ENCODE results near the gene ZDHHC11.
A peak's percentile ranks its signal among the peaks of the same experiment; 100 is the strongest.
"Not testable (repeated sequence)": the region's sequence is repeated elsewhere in the genome, so short reads cannot be mapped to it uniquely, and the experiment has no call there.

Gene ZDHHC11

GRCh38 chr5:774304-774703, 76.5 kb downstream of the ZDHHC11 start:
- not testable (repeated sequence) for DNase-seq

GRCh38 chr5:773517-774264, 77.1 kb downstream of the ZDHHC11 start:
- no peak for DNase-seq

- not testable (repeated sequence) for DNase-seq
These were observed 77.9 kb downstream of the ZDHHC11 start for GRCh38 chr5:772931-773330.

- not testable (repeated sequence) for DNase-seq
These were observed 78.3 kb downstream of the ZDHHC11 start for GRCh38 chr5:772547-772890.

GRCh38 chr5:771841-772546, 78.8 kb downstream of the ZDHHC11 start:
- DNase-seq: not testable (repeated sequence)

GRCh38 chr5:771087-771781, 79.6 kb downstream of the ZDHHC11 start:
- not testable (repeated sequence) for DNase-seq

GRCh38 chr5:770585-770984, 80.2 kb downstream of the ZDHHC11 start:
- not testable (repeated sequence) for DNase-seq

GRCh38 chr5:769485-770145, 81.2 kb downstream of the ZDHHC11 start:
- DNase-seq: not testable (repeated sequence)

GRCh38 chr5:766666-767431, 83.9 kb downstream of the ZDHHC11 start:
- no peak for DNase-seq

- no peak for DNase-seq
These were observed 84.7 kb downstream of the ZDHHC11 start for GRCh38 chr5:765948-766631.

GRCh38 chr5:763998-764781, 86.6 kb downstream of the ZDHHC11 start:
- DNase-seq: no peak

GRCh38 chr5:763397-763796, 87.4 kb downstream of the ZDHHC11 start:
- DNase-seq: no peak

- not testable (repeated sequence) for DNase-seq
These were observed 87.8 kb downstream of the ZDHHC11 start for GRCh38 chr5:762996-763395.

GRCh38 chr5:761854-762710, 88.7 kb downstream of the ZDHHC11 start:
- DNase-seq: no peak

GRCh38 chr5:761059-761771, 89.6 kb downstream of the ZDHHC11 start:
- no peak for DNase-seq

- no peak for DNase-seq
These were observed 90.3 kb downstream of the ZDHHC11 start for GRCh38 chr5:760363-761058.

- no peak for DNase-seq
These were observed 90.9 kb downstream of the ZDHHC11 start for GRCh38 chr5:759781-760362.

- peak; percentile 71 for DNase-seq
These were observed 91.6 kb downstream of the ZDHHC11 start for GRCh38 chr5:759111-759751.
